ENCODE data around the gene EPN2. TPM values are rescaled to one million over a fixed set of nuclear protein-coding genes. Genes with fewer than 3 reads are reported as not detected.
"Not testable (repeated sequence)": the region's sequence is repeated elsewhere in the genome, so short reads cannot be mapped to it uniquely, and the experiment has no call there.

Gene EPN2
- total and polyA plus RNA-seq, 2 experiments from 2014 or later = 19.0 to 35.9 TPM

- H3K4me3 ChIP-seq; H3K27me3 ChIP-seq; H3K4me2 ChIP-seq; H3K4me1 ChIP-seq (ENCODE audit: insufficient read depth); H3K27ac ChIP-seq; H3K9me2 ChIP-seq (replicated peaks; ENCODE audit: insufficient read depth); H2AFZ ChIP-seq; H3K9me3 ChIP-seq (ENCODE audit: low read depth); H4K20me1 ChIP-seq (ENCODE audit: insufficient read depth, poor library complexity, severe bottlenecking); H3K36me3 ChIP-seq (replicated peaks; ENCODE audit: insufficient read depth, low read depth); DNase-seq (ENCODE audit: low spot score); H3K79me2 ChIP-seq: not testable (repeated sequence)
- no CpG with 5 or more reads among the region's 67 CpGs for WGBS (ENCODE audit: low lambda C conversion rate, missing lambda C conversion rate)
These were observed 21.9 kb upstream of the EPN2 start for GRCh38 chr17:19215074-19215860.

DNA sequence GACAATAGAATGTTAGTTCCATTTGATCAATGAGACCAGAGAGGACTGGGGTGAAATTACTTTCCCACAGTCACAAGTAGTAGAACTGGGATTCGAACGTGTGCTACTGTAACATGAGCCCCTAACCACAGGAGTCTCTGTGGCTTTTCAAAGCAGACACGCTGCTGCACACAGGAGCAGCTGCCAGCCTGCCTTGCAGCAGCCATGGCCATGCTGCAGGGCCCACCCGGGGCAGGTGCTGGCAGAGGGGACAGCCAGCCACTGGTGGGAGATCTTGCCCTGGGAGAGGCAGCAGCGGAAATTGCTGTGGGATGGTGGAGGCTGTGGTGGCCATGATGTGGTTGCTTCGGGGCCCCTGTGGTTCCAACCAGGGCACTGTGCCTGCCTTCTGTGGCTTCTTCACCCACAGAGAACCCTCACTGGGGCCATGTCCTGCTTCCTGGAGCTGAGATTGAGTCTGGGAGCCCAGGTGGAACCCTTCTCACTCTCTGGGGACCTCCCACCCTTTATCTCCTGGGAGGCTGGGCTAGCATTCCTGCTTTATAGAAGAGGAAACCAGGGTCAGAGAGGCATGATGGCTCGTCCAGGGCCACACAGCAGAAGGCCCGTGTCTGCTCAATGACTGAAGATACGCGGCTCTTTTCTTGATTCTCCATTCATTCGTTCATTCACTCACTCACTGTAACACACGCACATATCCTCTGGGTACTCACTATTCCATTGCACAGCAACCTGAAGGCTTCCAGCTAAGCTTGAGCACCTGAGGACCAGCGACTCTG lies 20.8 kb upstream of the EPN2 start:
- H4K20me1 ChIP-seq (ENCODE audit: insufficient read depth, poor library complexity, severe bottlenecking); H3K9me2 ChIP-seq (replicated peaks; ENCODE audit: insufficient read depth); H3K36me3 ChIP-seq (replicated peaks; ENCODE audit: insufficient read depth, low read depth); H3K4me2 ChIP-seq; H3K4me3 ChIP-seq; H3K27ac ChIP-seq; H3K9me3 ChIP-seq (ENCODE audit: low read depth); H3K79me2 ChIP-seq; DNase-seq (ENCODE audit: low spot score); H3K27me3 ChIP-seq; H3K4me1 ChIP-seq (ENCODE audit: insufficient read depth); H2AFZ ChIP-seq: not testable (repeated sequence)
- no CpG with 5 or more reads among the region's 13 CpGs for WGBS (ENCODE audit: low lambda C conversion rate, missing lambda C conversion rate)

- not testable (repeated sequence) for H3K27ac ChIP-seq; H3K36me3 ChIP-seq (replicated peaks; ENCODE audit: insufficient read depth, low read depth); DNase-seq (ENCODE audit: low spot score); H3K4me1 ChIP-seq (ENCODE audit: insufficient read depth); H3K27me3 ChIP-seq; H4K20me1 ChIP-seq (ENCODE audit: insufficient read depth, poor library complexity, severe bottlenecking); H3K9me2 ChIP-seq (replicated peaks; ENCODE audit: insufficient read depth); H3K4me3 ChIP-seq; H3K79me2 ChIP-seq; H3K9me3 ChIP-seq (ENCODE audit: low read depth); H3K4me2 ChIP-seq; H2AFZ ChIP-seq
- no CpG with 5 or more reads among the region's 2 CpGs for WGBS (ENCODE audit: low lambda C conversion rate, missing lambda C conversion rate)
These were observed 18.3 kb upstream of the EPN2 start for GRCh38 chr17:19218914-19219313.

DNA sequence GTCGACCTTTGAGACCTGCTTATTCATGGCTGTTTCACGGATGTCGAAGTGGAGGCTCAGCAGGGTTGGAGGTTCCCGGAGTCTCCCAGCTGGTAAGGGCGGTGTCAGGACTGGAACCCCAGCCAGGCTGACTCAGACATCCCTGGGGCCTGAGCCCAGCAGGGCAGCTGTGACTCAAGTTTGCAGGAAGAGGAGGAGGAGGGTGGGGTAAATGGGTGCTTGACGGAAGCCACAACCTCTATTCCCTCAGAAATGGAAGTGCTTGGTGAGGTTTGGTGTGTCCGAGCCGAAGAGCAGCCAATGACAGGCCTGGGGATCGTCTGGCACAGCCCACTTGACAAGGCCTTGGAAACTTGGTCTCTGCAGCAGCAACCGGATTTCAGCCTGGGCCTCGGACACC lies 17.8 kb upstream of the EPN2 start:
- not testable (repeated sequence) for H4K20me1 ChIP-seq (ENCODE audit: insufficient read depth, poor library complexity, severe bottlenecking); H3K27me3 ChIP-seq; H3K4me1 ChIP-seq (ENCODE audit: insufficient read depth); H3K36me3 ChIP-seq (replicated peaks; ENCODE audit: insufficient read depth, low read depth); H3K9me3 ChIP-seq (ENCODE audit: low read depth); H3K4me2 ChIP-seq; H3K9me2 ChIP-seq (replicated peaks; ENCODE audit: insufficient read depth); H3K79me2 ChIP-seq; DNase-seq (ENCODE audit: low spot score); H3K27ac ChIP-seq; H2AFZ ChIP-seq; H3K4me3 ChIP-seq
- no CpG with 5 or more reads among the region's 11 CpGs for WGBS (ENCODE audit: low lambda C conversion rate, missing lambda C conversion rate)

GRCh38 chr17:19220195-19220594 lies 17.0 kb upstream of the EPN2 start:
- DNase-seq (ENCODE audit: low spot score); H3K79me2 ChIP-seq; H3K27ac ChIP-seq; H3K36me3 ChIP-seq (replicated peaks; ENCODE audit: insufficient read depth, low read depth); H3K4me3 ChIP-seq; H3K9me3 ChIP-seq (ENCODE audit: low read depth); H4K20me1 ChIP-seq (ENCODE audit: insufficient read depth, poor library complexity, severe bottlenecking); H3K4me2 ChIP-seq; H2AFZ ChIP-seq; H3K4me1 ChIP-seq (ENCODE audit: insufficient read depth); H3K9me2 ChIP-seq (replicated peaks; ENCODE audit: insufficient read depth); H3K27me3 ChIP-seq: not testable (repeated sequence)
- WGBS (ENCODE audit: low lambda C conversion rate, missing lambda C conversion rate) = no CpG with 5 or more reads among the region's 8 CpGs

GRCh38 chr17:19226610-19227588 lies 10.3 kb upstream of the EPN2 start:
- not testable (repeated sequence) for H3K27ac ChIP-seq; H4K20me1 ChIP-seq (ENCODE audit: insufficient read depth, poor library complexity, severe bottlenecking); H3K36me3 ChIP-seq (replicated peaks; ENCODE audit: insufficient read depth, low read depth); H3K4me2 ChIP-seq; H3K27me3 ChIP-seq; H3K79me2 ChIP-seq; H3K4me3 ChIP-seq; H3K9me3 ChIP-seq (ENCODE audit: low read depth); DNase-seq (ENCODE audit: low spot score); H3K4me1 ChIP-seq (ENCODE audit: insufficient read depth); H2AFZ ChIP-seq; H3K9me2 ChIP-seq (replicated peaks; ENCODE audit: insufficient read depth)
- no CpG with 5 or more reads among the region's 12 CpGs for WGBS (ENCODE audit: low lambda C conversion rate, missing lambda C conversion rate)

GRCh38 chr17:19234676-19235075 lies 2.5 kb upstream of the EPN2 start:
- not testable (repeated sequence) for H3K4me3 ChIP-seq; H3K27ac ChIP-seq; H2AFZ ChIP-seq; H3K36me3 ChIP-seq (replicated peaks; ENCODE audit: insufficient read depth, low read depth); H3K4me1 ChIP-seq (ENCODE audit: insufficient read depth); H4K20me1 ChIP-seq (ENCODE audit: insufficient read depth, poor library complexity, severe bottlenecking); DNase-seq (ENCODE audit: low spot score); H3K4me2 ChIP-seq; H3K9me2 ChIP-seq (replicated peaks; ENCODE audit: insufficient read depth); H3K27me3 ChIP-seq; H3K9me3 ChIP-seq (ENCODE audit: low read depth)
- H3K79me2 ChIP-seq = peaks cover 23% of the 10 kb centered on the region
- 58% methylated on average over 3 of the region's 6 CpGs for WGBS (ENCODE audit: low lambda C conversion rate, missing lambda C conversion rate)

DNA sequence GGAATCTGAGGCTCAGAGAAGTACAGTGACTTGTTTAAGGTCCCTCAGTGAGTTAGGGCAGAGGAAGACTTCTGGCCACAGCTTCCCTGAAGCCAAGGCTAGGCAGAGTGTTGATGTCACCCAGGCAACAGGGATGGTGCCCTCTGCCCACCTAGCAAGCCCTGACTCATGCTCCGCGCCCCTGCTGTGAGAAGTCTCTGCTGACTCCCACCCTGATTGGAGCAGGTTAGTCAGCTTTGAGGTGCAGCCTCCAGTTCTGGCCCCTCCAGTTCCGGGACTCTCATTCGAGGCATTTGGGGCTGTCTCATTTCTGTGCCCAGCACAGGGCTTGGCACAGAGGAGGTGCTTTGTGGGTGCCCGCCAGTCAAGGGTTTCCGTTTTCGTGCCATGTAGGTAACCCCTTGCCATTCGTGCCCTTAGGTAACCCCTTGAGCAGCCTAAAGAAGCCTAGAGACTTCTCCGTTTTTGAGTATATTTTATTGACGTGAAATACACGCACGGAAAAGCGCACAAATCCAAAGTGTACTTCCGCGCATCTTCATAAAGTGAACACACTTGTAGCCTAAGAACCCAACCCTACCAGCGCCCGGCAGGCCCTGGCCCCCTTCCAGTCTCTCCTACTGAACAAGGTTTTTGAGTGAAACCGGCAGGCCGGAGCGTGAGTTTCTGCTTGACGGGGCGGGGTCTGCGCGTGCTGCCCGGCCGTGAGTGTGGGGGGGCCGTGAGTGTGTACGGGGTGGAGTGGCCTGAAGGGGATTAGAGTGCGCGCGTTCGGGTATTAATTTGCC lies 621 bp upstream of the EPN2 start:
- H3K9me2 ChIP-seq (replicated peaks; ENCODE audit: insufficient read depth); H3K4me2 ChIP-seq; H3K36me3 ChIP-seq (replicated peaks; ENCODE audit: insufficient read depth, low read depth); H3K9me3 ChIP-seq (ENCODE audit: low read depth); H3K4me3 ChIP-seq; H4K20me1 ChIP-seq (ENCODE audit: insufficient read depth, poor library complexity, severe bottlenecking); H3K27me3 ChIP-seq; H2AFZ ChIP-seq; DNase-seq (ENCODE audit: low spot score); H3K4me1 ChIP-seq (ENCODE audit: insufficient read depth): not testable (repeated sequence)
- H3K79me2 ChIP-seq = peaks cover 42% of the 10 kb centered on the region
- no CpG with 5 or more reads among the region's 32 CpGs for WGBS (ENCODE audit: low lambda C conversion rate, missing lambda C conversion rate)
- peak overlapping the region; percentile 93 for H3K27ac ChIP-seq

Data from hepatocyte (in vitro differentiated cells).